A549 (cell line): ENCODE measurements around the gene ACKR4. TPM values are rescaled to one million over a fixed set of nuclear protein-coding genes. Genes with fewer than 3 reads are reported as not detected.
A peak's percentile ranks its signal among the peaks of the same experiment; 100 is the strongest.
"Not testable (repeated sequence)": the region's sequence is repeated elsewhere in the genome, so short reads cannot be mapped to it uniquely, and the experiment has no call there.

Experiments used
- ATAC-seq, 2 experiments: fragments of 200-7000 bp in 1 of 2; fragments of >200 bp in 1 of 2; cut with Nextera tagmentation in 1 of 2; cut with Tn5 transposase in 1 of 2; 3 replicates each; pipeline versions ENCODE4 v1.8.0 to v1.9.1; 2018 to 2020; ENCODE audit warnings: mild to moderate bottlenecking in 1 of 2, moderate library complexity in 1 of 2
- CTCF ChIA-PET: fragments of 300-600 bp; sonication (Branson Sonifier 250); formaldehyde crosslinking; extraction: SDS; loops from one replicate; lab custom pipeline; 2021; ENCODE audit warnings: antibody characterized with exemption, inconsistent platforms; lab: Yijun Ruan, JAX
- POLR2A ChIA-PET: fragments of 350-600 bp; formaldehyde crosslinking; extraction: SDS; loops from one replicate; lab custom pipeline; 2021; ENCODE audit warnings: antibody characterized with exemption, inconsistent platforms; lab: Yijun Ruan, JAX
- DNase-seq, 2 experiments: peaks; one replicate each; pipeline versions ENCODE4 v3.0.0 to v3.0.0-alpha.2; 2011 to 2016; ENCODE audit warnings: low read depth in 1 of 2, low spot score in 1 of 2
- FAIRE-seq: peaks from 2 replicates; lab custom pipeline; 2011; peaks lifted over from hg19 to GRCh38; lab: Jason Lieb, UNC
- H3K27ac ChIP-seq, 2 experiments: fragments of >200 bp; sonication (Bioruptor Twin); formaldehyde crosslinking; 3 replicates each; pipeline ENCODE4 v1.5.1; 2016 to 2017
- H3K4me1 ChIP-seq: fragments of >200 bp; sonication (Bioruptor Twin); formaldehyde crosslinking; 3 replicates; pipeline ENCODE4 v1.6.1; 2016
- H3K4me2 ChIP-seq: fragments of >200 bp; sonication (Bioruptor Twin); formaldehyde crosslinking; 3 replicates; pipeline ENCODE4 v1.6.1; 2016
- H3K4me3 ChIP-seq: fragments of >200 bp; sonication (Bioruptor Twin); formaldehyde crosslinking; 3 replicates; pipeline ENCODE4 v1.5.1; 2016
- H3K9me3 ChIP-seq: fragments of >200 bp; sonication (Bioruptor Twin); formaldehyde crosslinking; 3 replicates; pipeline ENCODE4 v1.6.1; 2016
- BHLHE40 ChIP-seq: IDR thresholded peaks from 2 replicates; pipeline ENCODE4 v1.6.1; 2012; ENCODE audit warnings: low read depth, low read length, inconsistent platforms
- CBX8 ChIP-seq: fragments of 200-600 bp; sonication (generic); IDR thresholded peaks from 2 replicates; pipeline ENCODE4 v1.6.1; 2016
- CHD2 ChIP-seq: fragments of 150-350 bp; IDR thresholded peaks from 2 replicates; pipeline ENCODE4 v1.6.1; 2014; ENCODE audit warnings: low read length; ENCODE audit not compliant: partially characterized antibody
- EHMT2 ChIP-seq: fragments of 200-600 bp; sonication (generic); IDR thresholded peaks from 2 replicates; pipeline ENCODE4 v1.6.1; 2016; ENCODE audit warnings: antibody characterized with exemption, low read depth, mild to moderate bottlenecking, moderate library complexity
- EP300 ChIP-seq, 2 experiments: fragments of >200 bp; sonication (Bioruptor Twin); formaldehyde crosslinking; IDR thresholded peaks; 2 replicates in 1 of 2; 3 replicates in 1 of 2; pipeline ENCODE4 v1.6.1; 2016 to 2017
- FOSB ChIP-seq: fragments of 250-450 bp; sonication (Bioruptor Pico); IDR thresholded peaks from 2 replicates; pipeline ENCODE4 v1.5.0; 2020; ENCODE audit warnings: mild to moderate bottlenecking, moderate library complexity
- FOSL2 ChIP-seq, 2 experiments: fragments of 450-650 bp in 1 of 2; fragments of >200 bp in 1 of 2; sonication (Bioruptor Twin) in 1 of 2; formaldehyde crosslinking; IDR thresholded peaks; 2 replicates each; pipeline versions ENCODE4 v1.5.0 to v1.6.1; 2016 to 2020; ENCODE audit warnings: mild to moderate bottlenecking in 1 of 2, moderate library complexity in 1 of 2
- FOXS1 ChIP-seq: fragments of 250-450 bp; sonication (Bioruptor Pico); IDR thresholded peaks from 2 replicates; pipeline ENCODE4 v1.5.0; 2020; ENCODE audit warnings: mild to moderate bottlenecking, moderate library complexity
- JUN ChIP-seq, 2 experiments: fragments of >200 bp; sonication (Bioruptor Twin); formaldehyde crosslinking; IDR thresholded peaks; 2 replicates in 1 of 2; 3 replicates in 1 of 2; pipeline ENCODE4 v1.6.1; 2016 to 2017
- JUNB ChIP-seq: fragments of >200 bp; sonication (Bioruptor Twin); formaldehyde crosslinking; IDR thresholded peaks from 2 replicates; pipeline ENCODE4 v1.6.1; 2016
- RAD21 ChIP-seq, 2 experiments: fragments of >200 bp in 1 of 2; sonication (Bioruptor Twin) in 1 of 2; formaldehyde crosslinking in 1 of 2; IDR thresholded peaks in 1 of 2; conservative IDR thresholded peaks in 1 of 2; 2 replicates in 1 of 2; 3 replicates in 1 of 2; pipeline ENCODE4 v1.6.1; 2012 to 2018; ENCODE audit warnings: inconsistent platforms in 1 of 2
- RARB ChIP-seq: fragments of 250-450 bp; sonication (Bioruptor Pico); IDR thresholded peaks from 2 replicates; pipeline ENCODE4 v1.8.0; 2021; ENCODE audit warnings: mild to moderate bottlenecking, moderate library complexity
- RFX5 ChIP-seq: fragments of 450-650 bp; IDR thresholded peaks from 2 replicates; pipeline ENCODE4 v1.7.1; 2014; ENCODE audit warnings: antibody characterized with exemption, mild to moderate bottlenecking, moderate library complexity
- SMC3 ChIP-seq: fragments of >200 bp; sonication (Bioruptor Twin); formaldehyde crosslinking; IDR thresholded peaks from 3 replicates; pipeline ENCODE4 v1.6.1; 2018; ENCODE audit warnings: inconsistent platforms
- SREBF2 ChIP-seq: fragments of 450-650 bp; IDR thresholded peaks from 2 replicates; pipeline ENCODE4 v1.6.1; 2014; ENCODE audit warnings: mild to moderate bottlenecking, moderate library complexity
- TFCP2L1 ChIP-seq: fragments of 250-450 bp; sonication (Bioruptor Pico); IDR thresholded peaks from 2 replicates; pipeline ENCODE4 v1.5.0; 2021; ENCODE audit warnings: mild to moderate bottlenecking
- TP53 ChIP-seq: fragments of 250-450 bp; sonication (Bioruptor Pico); IDR thresholded peaks from 2 replicates; pipeline ENCODE4 v1.5.0; 2021; ENCODE audit warnings: mild to moderate bottlenecking, moderate library complexity
- WGBS: methylation state at CpG from one replicate; pipeline ENCODE4 v1.1.6; 2017; ENCODE audit errors: missing lambda C conversion rate; 5-methylcytosine and 5-hydroxymethylcytosine counted together
- polyA plus RNA-seq, 4 experiments: library from polyadenylated mRNA; depleted of rRNA in 3 of 4; stranded (reverse); fragments of >200 nt; fragmentation: RNase III in 1 of 4; extraction: RNeasy Plus Mini Kit Qiagen cat#74134 plus additional on column Dnase treatment in 1 of 4; gene quantifications; 2 replicates in 3 of 4; 3 replicates in 1 of 4; pipeline ENCODE4 v1.2.3, GENCODE V29; 2011 to 2017
- TF ChIP-seq, protein P1 (sequence below): IDR thresholded peaks from 2 replicates; pipeline ENCODE4 v1.6.1; 2012
- TF ChIP-seq, protein P2 (sequence below): IDR thresholded peaks from 2 replicates; pipeline ENCODE4 v1.6.1; 2012; ENCODE audit warnings: low read depth, borderline replicate concordance
- TF ChIP-seq, protein P3 (sequence below): fragments of 250-450 bp; sonication (Bioruptor Pico); IDR thresholded peaks from 2 replicates; pipeline ENCODE4 v1.5.0; 2020; ENCODE audit warnings: low read depth, mild to moderate bottlenecking, moderate library complexity

ACKR4 gene
- polyA plus RNA-seq, 2 of the 4 experiments (the other 2 are of a cell fraction), result 0.04 to 0.08 TPM

DNA sequence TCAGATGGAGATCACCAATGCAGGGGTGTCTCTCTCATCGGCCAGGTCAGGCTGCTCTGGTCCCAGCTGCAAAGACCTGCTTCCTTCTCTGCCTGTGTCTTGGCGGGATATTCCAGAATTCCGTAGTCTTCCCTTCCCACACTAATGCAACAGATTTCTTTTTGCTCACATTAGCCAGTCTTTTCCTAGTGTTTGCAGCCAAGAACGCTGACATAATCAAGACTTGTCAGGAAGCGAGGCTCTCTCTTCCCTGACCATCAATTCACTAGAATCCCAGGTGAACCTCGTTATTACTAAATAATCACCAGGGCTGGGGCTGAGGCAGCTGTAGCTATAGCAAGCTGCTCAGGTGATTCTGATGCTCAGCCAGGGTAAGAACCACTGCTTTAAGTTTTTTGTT lies 43.2 kb upstream of the ACKR4 start (continued):
- no peak for TF ChIP-seq RAD21 (conservative IDR thresholded peaks at IDR 0.05 in 1 of 2, IDR thresholded peaks at IDR 0.05 in 1 of 2)
- no peak for TF ChIP-seq CHD2
- TF ChIP-seq TFCP2L1, result no peak
- no peak for TF ChIP-seq FOSB (CRISPR knock-in tag)
- TF ChIP-seq SMC3, result no peak
- no peak for TF ChIP-seq JUNB
- no peak for TF ChIP-seq TP53 (CRISPR knock-in tag)
- no peak for TF ChIP-seq RARB (CRISPR knock-in tag)
- no peak for TF ChIP-seq RFX5
- no peak for TF ChIP-seq FOSL2 (IDR thresholded peaks at IDR 0.05)
- TF ChIP-seq FOSL2 (CRISPR knock-in tag; IDR thresholded peaks at IDR 0.05), result no peak

DNA sequence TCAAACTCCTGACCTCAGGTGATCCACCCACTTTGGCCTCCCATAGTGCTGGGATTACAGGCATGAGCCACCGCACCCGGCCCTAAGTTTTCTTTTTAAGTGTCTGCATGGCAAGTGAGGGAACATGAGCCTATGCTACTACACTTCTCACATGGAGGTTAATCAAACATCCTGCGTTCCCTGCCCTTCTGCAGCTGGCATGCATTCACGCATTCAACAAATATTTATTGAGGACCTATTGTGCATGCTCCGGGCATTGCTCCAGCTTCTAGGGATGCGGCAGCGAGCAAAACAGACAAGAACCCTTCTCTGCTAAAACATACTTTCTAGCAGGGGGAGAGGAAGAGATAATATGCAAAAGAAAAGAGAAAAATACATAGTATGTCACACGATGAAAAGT lies 42.6 kb upstream of the ACKR4 start:
- ATAC-seq (no peak; a peak in 1 of 6 replicates), DNase-seq (peak in 1 of 2 experiments; percentile 2), FAIRE-seq (no peak)
- CTCF ChIA-PET, result interaction anchor here (1.7 kb wide), 1 partner anchor 18 kb away, joined by 5 read pairs; no protein-coding TSS in a partner anchor
- H3K27ac ChIP-seq, result no peak overlapping the region
- H3K4me1 ChIP-seq, result peaks cover 8% of the 10 kb centered on the region; the same call in 1 of the 3 replicates
- POLR2A ChIA-PET, result no interaction called here
- no peaks in the 10 kb centered on the region for H3K9me3 ChIP-seq
- TF ChIP-seq SMC3 (no peak), EHMT2 (no peak)
- peak overlapping the region; percentile 14; the same call in 1 of the 3 replicates for H3K4me2 ChIP-seq
- WGBS, result 35% methylated on average over 6 of the region's 8 CpGs
- no peak overlapping the region for H3K4me3 ChIP-seq

DNA sequence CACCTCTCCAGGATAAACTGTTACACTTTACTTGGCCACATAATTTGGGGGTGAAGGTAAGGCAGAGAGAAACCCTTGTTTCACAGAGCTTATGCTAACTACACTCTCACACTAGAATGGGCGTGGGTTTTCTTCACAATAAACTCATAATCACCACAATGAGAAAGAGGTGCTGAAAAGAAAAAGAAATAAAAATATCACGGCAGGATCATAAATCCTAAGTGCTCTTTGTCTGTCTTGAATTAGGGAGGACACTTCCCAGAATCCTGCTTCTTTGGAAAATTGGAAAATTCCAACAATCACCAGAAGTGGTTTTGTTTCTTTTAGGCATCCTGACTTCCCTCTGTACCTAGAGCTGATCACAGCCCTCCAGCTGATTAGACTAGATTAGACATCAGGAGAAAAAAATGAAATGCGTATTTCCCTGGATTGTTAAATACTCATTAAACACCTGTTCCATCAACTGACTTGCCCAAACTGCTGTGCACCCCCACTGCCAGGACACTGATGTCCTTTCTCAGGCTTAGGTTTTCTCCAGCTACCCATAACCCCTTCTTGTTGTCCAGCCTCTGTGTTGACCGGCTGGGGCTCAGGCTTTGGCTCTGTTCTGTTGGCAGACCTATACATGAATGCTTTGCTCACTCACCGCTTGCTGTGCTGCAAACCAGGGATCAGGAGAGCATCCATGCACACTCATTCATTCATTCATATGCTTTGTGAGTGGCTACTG lies 41.6 kb upstream of the ACKR4 start:
- DNase-seq (no peak), FAIRE-seq (no peak), ATAC-seq (no peak)
- Histone ChIP-seq H3K27ac (no peak overlapping the region), H3K4me1 (peaks cover 8% of the 10 kb centered on the region; the same call in 1 of the 3 replicates), H3K4me2 (no peak overlapping the region), H3K9me3 (no peaks in the 10 kb centered on the region), H3K4me3 (no peak overlapping the region)
- 87% methylated on average over 5 of the region's 5 CpGs for WGBS
- TF ChIP-seq SREBF2, result no peak
- TF ChIP-seq, protein P1, sequence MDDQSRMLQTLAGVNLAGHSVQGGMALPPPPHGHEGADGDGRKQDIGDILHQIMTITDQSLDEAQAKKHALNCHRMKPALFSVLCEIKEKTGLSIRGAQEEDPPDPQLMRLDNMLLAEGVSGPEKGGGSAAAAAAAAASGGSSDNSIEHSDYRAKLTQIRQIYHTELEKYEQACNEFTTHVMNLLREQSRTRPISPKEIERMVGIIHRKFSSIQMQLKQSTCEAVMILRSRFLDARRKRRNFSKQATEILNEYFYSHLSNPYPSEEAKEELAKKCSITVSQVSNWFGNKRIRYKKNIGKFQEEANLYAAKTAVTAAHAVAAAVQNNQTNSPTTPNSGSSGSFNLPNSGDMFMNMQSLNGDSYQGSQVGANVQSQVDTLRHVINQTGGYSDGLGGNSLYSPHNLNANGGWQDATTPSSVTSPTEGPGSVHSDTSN, result no peak
- TF ChIP-seq, protein P2, sequence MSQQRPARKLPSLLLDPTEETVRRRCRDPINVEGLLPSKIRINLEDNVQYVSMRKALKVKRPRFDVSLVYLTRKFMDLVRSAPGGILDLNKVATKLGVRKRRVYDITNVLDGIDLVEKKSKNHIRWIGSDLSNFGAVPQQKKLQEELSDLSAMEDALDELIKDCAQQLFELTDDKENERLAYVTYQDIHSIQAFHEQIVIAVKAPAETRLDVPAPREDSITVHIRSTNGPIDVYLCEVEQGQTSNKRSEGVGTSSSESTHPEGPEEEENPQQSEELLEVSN, result no peak
- no peak for TF ChIP-seq CBX8
- no peak for TF ChIP-seq RARB (CRISPR knock-in tag)
- TF ChIP-seq, protein P3, sequence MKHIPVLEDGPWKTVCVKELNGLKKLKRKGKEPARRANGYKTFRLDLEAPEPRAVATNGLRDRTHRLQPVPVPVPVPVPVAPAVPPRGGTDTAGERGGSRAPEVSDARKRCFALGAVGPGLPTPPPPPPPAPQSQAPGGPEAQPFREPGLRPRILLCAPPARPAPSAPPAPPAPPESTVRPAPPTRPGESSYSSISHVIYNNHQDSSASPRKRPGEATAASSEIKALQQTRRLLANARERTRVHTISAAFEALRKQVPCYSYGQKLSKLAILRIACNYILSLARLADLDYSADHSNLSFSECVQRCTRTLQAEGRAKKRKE, result no peak
- TF ChIP-seq EP300 (IDR thresholded peaks at IDR 0.05), result no peak
- no peak for TF ChIP-seq JUNB
- TF ChIP-seq JUN (IDR thresholded peaks at IDR 0.05), result no peak
- TF ChIP-seq BHLHE40, result no peak
- no peak for TF ChIP-seq FOXS1 (CRISPR knock-in tag)
- CTCF ChIA-PET, result interaction anchor here (0.6 kb wide), 1 partner anchor 86 kb away, joined by 5 read pairs; no protein-coding TSS in a partner anchor
- POLR2A ChIA-PET, result no interaction called here

DNA sequence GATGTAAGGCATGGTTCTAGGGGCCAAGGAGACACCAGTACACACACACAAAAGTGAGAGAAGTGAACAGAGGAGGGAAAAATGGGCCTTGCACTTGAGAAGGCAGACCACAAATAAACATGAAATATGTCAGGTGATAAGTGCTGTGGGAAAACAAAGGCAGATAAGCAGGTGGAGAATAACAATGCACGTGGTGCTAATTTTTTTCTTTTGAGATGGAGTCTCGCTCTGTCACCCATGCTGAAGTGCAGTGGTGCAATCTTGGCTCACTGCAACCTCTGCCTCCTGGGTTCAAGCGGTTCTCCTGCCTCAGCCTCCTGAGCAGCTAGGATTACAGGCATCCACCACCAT lies 41.1 kb upstream of the ACKR4 start:
- POLR2A ChIA-PET, result not testable (repeated sequence)
- 100% methylated on average over 3 of the region's 3 CpGs for WGBS

More for the DNA sequence above, 41.1 kb upstream of the ACKR4 start:
- H3K4me2 ChIP-seq, H3K4me1 ChIP-seq, ATAC-seq, H3K27ac ChIP-seq, DNase-seq, FAIRE-seq, H3K4me3 ChIP-seq, H3K9me3 ChIP-seq: not testable (repeated sequence)
- CTCF ChIA-PET, result interaction anchor here (0.6 kb wide), 1 partner anchor 85 kb away, joined by 5 read pairs; no protein-coding TSS in a partner anchor
